Neural cell (in vitro differentiated cells): Measurements from ENCODE around the gene KRTAP3-3. TPM values are rescaled to one million over a fixed set of nuclear protein-coding genes. Genes with fewer than 3 reads are reported as not detected.

Source experiments
- H2AFZ ChIP-seq: fragments of 200-600, 300-800 bp; sonication (generic), shearing (Covaris generic); 2 replicates; pipeline ENCODE4 v1.6.0; 2014; ENCODE audit warnings: low read depth, mild to moderate bottlenecking, antibody characterized with exemption, low read length, moderate library complexity
- H3F3A ChIP-seq: fragments of 200-600 bp; shearing (Covaris generic); 2 replicates; pipeline ENCODE4 v1.6.1; 2016; ENCODE audit warnings: mild to moderate bottlenecking, moderate library complexity, mixed read lengths, antibody characterized with exemption, low read length; ENCODE audit not compliant: insufficient read depth, poor library complexity, severe bottlenecking
- H3K27ac ChIP-seq: fragments of 200-600, 300-800 bp; sonication (generic), shearing (Covaris generic); 2 replicates; pipeline ENCODE4 v1.5.1; 2014; ENCODE audit warnings: mild to moderate bottlenecking, low read length, moderate library complexity
- H3K27me3 ChIP-seq: fragments of 300-800, 200-600 bp; sonication (generic), shearing (Covaris generic); 2 replicates; pipeline ENCODE4 v1.6.0; 2014; ENCODE audit warnings: mild to moderate bottlenecking, low read depth, low read length, moderate library complexity; ENCODE audit not compliant: insufficient read depth
- H3K36me3 ChIP-seq: fragments of 300-800, 200-600 bp; sonication (generic), shearing (Covaris generic); 2 replicates; pipeline ENCODE4 v1.5.1; 2014; ENCODE audit warnings: mild to moderate bottlenecking, antibody characterized with exemption, low read length, moderate library complexity; ENCODE audit not compliant: insufficient read depth
- H3K4me2 ChIP-seq: fragments of 300-800, 200-600 bp; sonication (generic), shearing (Covaris generic); 2 replicates; pipeline ENCODE4 v1.6.0; 2014; ENCODE audit warnings: mild to moderate bottlenecking, low read length
- H3K4me3 ChIP-seq: fragments of 300-800, 200-600 bp; sonication (generic), shearing (Covaris generic); 2 replicates; pipeline ENCODE4 v1.5.1; 2014; ENCODE audit warnings: mild to moderate bottlenecking, low read length, moderate library complexity
- H3K79me2 ChIP-seq: fragments of 200-600 bp; shearing (Covaris generic); replicated peaks from 2 replicates; pipeline ENCODE4 v1.6.0; 2014; ENCODE audit warnings: mild to moderate bottlenecking, low read length, moderate library complexity; ENCODE audit not compliant: insufficient read depth
- H3K9ac ChIP-seq: fragments of 300-800, 200-600 bp; sonication (generic), shearing (Covaris generic); 2 replicates; pipeline ENCODE4 v1.6.1; 2016; ENCODE audit warnings: mild to moderate bottlenecking, low read length, mixed read lengths
- H3K9me2 ChIP-seq: fragments of 200-600 bp; shearing (Covaris generic); 2 replicates; pipeline ENCODE4 v1.6.1; 2016; ENCODE audit warnings: mild to moderate bottlenecking, low read length, mixed read lengths; ENCODE audit not compliant: insufficient read depth
- H3K9me3 ChIP-seq: fragments of 200-600, 300-800 bp; sonication (generic), shearing (Covaris generic); 2 replicates; pipeline ENCODE4 v1.6.1; 2016; ENCODE audit warnings: mild to moderate bottlenecking, mixed run types, low read length, moderate library complexity, mixed read lengths
- H4K20me1 ChIP-seq: fragments of 200-600 bp; shearing (Covaris generic); 2 replicates; pipeline ENCODE4 v1.6.1; 2016; ENCODE audit warnings: mild to moderate bottlenecking, mixed run types; ENCODE audit not compliant: insufficient read depth
- EZH2 ChIP-seq: fragments of 200-600, 300-800 bp; shearing (Covaris generic), sonication (generic); IDR thresholded peaks from 2 replicates; pipeline ENCODE4 v1.6.1; 2014; ENCODE audit warnings: antibody characterized with exemption, low read length, borderline replicate concordance, mild to moderate bottlenecking; ENCODE audit not compliant: insufficient read depth, poor library complexity, severe bottlenecking
- MXI1 ChIP-seq: fragments of 450-650 bp; conservative IDR thresholded peaks from 2 replicates; pipeline ENCODE4 v1.6.1; 2014; ENCODE audit warnings: antibody characterized with exemption, mild to moderate bottlenecking; ENCODE audit not compliant: poor library complexity, severe bottlenecking
- REST ChIP-seq: IDR thresholded peaks from 2 replicates; pipeline ENCODE4 v1.6.1; 2012; ENCODE audit warnings: borderline replicate concordance
- SMC3 ChIP-seq: fragments of 450-650 bp; conservative IDR thresholded peaks from 2 replicates; pipeline ENCODE4 v1.6.1; 2014; ENCODE audit warnings: antibody characterized with exemption, mild to moderate bottlenecking, moderate library complexity; ENCODE audit not compliant: poor library complexity
- TAF1 ChIP-seq: IDR thresholded peaks from 2 replicates; pipeline ENCODE4 v1.6.1; 2012; ENCODE audit warnings: low read depth
- polyA plus RNA-seq: library from polyadenylated mRNA; depleted of rRNA; stranded (reverse); fragments of >200 nt; gene quantifications from 2 replicates; pipeline ENCODE4 v1.2.3, GENCODE V29; 2014
- TF ChIP-seq, protein P1 (sequence below): fragments of 450-650 bp; IDR thresholded peaks from 2 replicates; pipeline ENCODE4 v1.5.1; 2014; ENCODE audit warnings: antibody characterized with exemption, mild to moderate bottlenecking, moderate library complexity; ENCODE audit not compliant: poor library complexity, severe bottlenecking

Gene KRTAP3-3
- polyA plus RNA-seq, 1 donor from 2014 or later: not detected

- H3K9me2 ChIP-seq: no peaks in the 10 kb centered on the region
- H3K4me2 ChIP-seq: no peak overlapping the region
- H3K79me2 ChIP-seq: no peaks in the 10 kb centered on the region
- H3K27me3 ChIP-seq: no peaks in the 10 kb centered on the region
- H3F3A ChIP-seq: no peaks in the 10 kb centered on the region
- no peak for TF ChIP-seq REST
- TF ChIP-seq SMC3: no peak
- no peak for TF ChIP-seq TAF1
- TF ChIP-seq EZH2: no peak
- TF ChIP-seq, protein P1, sequence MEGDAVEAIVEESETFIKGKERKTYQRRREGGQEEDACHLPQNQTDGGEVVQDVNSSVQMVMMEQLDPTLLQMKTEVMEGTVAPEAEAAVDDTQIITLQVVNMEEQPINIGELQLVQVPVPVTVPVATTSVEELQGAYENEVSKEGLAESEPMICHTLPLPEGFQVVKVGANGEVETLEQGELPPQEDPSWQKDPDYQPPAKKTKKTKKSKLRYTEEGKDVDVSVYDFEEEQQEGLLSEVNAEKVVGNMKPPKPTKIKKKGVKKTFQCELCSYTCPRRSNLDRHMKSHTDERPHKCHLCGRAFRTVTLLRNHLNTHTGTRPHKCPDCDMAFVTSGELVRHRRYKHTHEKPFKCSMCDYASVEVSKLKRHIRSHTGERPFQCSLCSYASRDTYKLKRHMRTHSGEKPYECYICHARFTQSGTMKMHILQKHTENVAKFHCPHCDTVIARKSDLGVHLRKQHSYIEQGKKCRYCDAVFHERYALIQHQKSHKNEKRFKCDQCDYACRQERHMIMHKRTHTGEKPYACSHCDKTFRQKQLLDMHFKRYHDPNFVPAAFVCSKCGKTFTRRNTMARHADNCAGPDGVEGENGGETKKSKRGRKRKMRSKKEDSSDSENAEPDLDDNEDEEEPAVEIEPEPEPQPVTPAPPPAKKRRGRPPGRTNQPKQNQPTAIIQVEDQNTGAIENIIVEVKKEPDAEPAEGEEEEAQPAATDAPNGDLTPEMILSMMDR: no peak
- no peak overlapping the region for H3K9ac ChIP-seq
- no peak overlapping the region for H3K27ac ChIP-seq
- H3K9me3 ChIP-seq: no peaks in the 10 kb centered on the region
- no peak overlapping the region for H3K4me3 ChIP-seq
- no peaks in the 10 kb centered on the region for H4K20me1 ChIP-seq
- no peaks in the 10 kb centered on the region for H3K36me3 ChIP-seq
- H2AFZ ChIP-seq: no peak overlapping the region
These were observed 15.3 kb downstream of the KRTAP3-3 start for GRCh38 chr17:40978575-40979151.

- H3K79me2 ChIP-seq: no peaks in the 10 kb centered on the region
- no peaks in the 10 kb centered on the region for H3F3A ChIP-seq
- H4K20me1 ChIP-seq: no peaks in the 10 kb centered on the region
- no peak overlapping the region for H2AFZ ChIP-seq
- TF ChIP-seq MXI1: no peak
- TF ChIP-seq, protein P1: no peak
- TF ChIP-seq SMC3: no peak
- TF ChIP-seq REST: no peak
- H3K9me3 ChIP-seq: no peaks in the 10 kb centered on the region
- no peak overlapping the region for H3K9ac ChIP-seq
- no peaks in the 10 kb centered on the region for H3K27me3 ChIP-seq
- H3K9me2 ChIP-seq: no peaks in the 10 kb centered on the region
- H3K4me2 ChIP-seq: no peak overlapping the region
- no peak overlapping the region for H3K27ac ChIP-seq
- no peaks in the 10 kb centered on the region for H3K36me3 ChIP-seq
- no peak overlapping the region for H3K4me3 ChIP-seq
These were observed 18.4 kb downstream of the KRTAP3-3 start for GRCh38 chr17:40975516-40975915.
